Measurements from ENCODE around the gene RTL3. TPM values are rescaled to one million over a fixed set of nuclear protein-coding genes. Genes with fewer than 3 reads are reported as not detected.
"Not testable (repeated sequence)": the region's sequence is repeated elsewhere in the genome, so short reads cannot be mapped to it uniquely, and the experiment has no call there.

RTL3 gene
- total RNA-seq (ENCODE audit: insufficient read depth, low replicate concordance), result 0.24 TPM

- DNase-seq (ENCODE audit: low spot score), result no peak
Observed at GRCh38 chrX:78658845-78659744, at the start of gene RTL3. Gene RTL3 (minus strand): TSS chrX:78659328. CDS start chrX:78658420, 908 bp downstream.

GRCh38 chrX:78708816-78709215, 49.7 kb upstream of the RTL3 start:
- DNase-seq (ENCODE audit: low spot score), result no peak

GRCh38 chrX:78708262-78708661, 49.1 kb upstream of the RTL3 start:
- no peak for DNase-seq (ENCODE audit: low spot score)

- no peak for DNase-seq (ENCODE audit: low spot score)
Observed at GRCh38 chrX:78706071-78706470, 46.9 kb upstream of the RTL3 start.

GRCh38 chrX:78693536-78693935, 34.4 kb upstream of the RTL3 start:
- no peak for DNase-seq (ENCODE audit: low spot score)

DNA sequence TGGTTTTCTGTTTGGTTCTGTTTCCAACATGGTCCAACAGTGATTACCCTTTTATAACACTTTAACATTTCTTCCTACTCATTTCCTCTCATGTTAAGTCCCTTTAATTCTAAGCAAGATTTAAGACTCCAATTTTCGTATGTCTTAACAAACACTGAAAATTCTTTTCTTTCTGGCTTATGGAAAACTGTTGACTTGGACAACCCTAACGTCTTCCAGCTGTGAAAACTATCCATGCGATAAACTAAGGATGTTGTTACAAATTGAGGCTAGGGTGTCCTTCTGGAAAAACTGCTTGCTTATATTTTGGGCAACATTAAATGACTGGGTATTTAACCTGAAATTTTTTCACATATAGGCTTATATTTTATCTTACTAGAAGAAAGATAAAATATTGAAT, 33.9 kb upstream of the RTL3 start:
- no peak for DNase-seq (ENCODE audit: low spot score)

GRCh38 chrX:78687586-78687985, 28.5 kb upstream of the RTL3 start:
- DNase-seq (ENCODE audit: low spot score), result no peak

GRCh38 chrX:78673246-78673645, 14.1 kb upstream of the RTL3 start:
- no peak for DNase-seq (ENCODE audit: low spot score)

DNA sequence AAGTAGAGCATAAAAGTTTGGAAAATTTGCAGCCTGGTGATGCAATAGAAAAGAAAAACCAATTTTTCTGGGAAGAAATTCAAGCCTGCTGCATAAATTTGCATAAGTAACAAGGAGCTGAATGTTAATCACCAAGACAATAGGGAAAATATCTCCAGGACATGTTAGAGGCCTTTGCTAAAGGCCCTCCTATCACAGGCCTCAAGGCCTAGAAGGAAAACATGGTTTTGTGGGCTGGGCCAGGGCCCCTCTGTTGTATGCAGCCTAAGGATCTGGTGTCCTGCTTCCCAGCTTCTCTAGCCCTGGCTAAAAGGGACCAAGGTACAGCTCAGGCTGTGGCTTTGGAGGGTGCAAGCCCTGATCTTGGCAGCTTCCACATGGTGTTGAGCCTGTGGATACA, 6.2 kb upstream of the RTL3 start:
- DNase-seq (ENCODE audit: low spot score), result no peak

DNA sequence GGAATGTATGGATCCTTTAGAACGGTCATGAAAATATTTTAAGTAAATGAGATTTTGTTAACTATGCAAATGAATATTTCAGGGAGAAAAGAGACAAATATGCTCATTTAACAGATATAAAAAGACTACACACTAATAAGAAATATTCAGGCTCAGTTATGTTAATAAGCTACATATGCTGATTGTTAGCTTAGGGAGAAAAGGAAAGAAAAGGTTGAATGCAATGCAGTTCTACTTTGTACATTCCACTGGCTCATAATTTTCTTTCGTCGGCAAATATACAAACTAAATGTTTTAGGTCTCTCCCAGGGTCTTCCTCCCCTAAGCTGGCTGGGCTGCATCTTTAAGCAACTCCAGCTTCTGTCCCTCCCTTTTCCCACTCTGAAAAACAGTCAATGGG, 2.7 kb upstream of the RTL3 start:
- no peak for DNase-seq (ENCODE audit: low spot score)

DNA sequence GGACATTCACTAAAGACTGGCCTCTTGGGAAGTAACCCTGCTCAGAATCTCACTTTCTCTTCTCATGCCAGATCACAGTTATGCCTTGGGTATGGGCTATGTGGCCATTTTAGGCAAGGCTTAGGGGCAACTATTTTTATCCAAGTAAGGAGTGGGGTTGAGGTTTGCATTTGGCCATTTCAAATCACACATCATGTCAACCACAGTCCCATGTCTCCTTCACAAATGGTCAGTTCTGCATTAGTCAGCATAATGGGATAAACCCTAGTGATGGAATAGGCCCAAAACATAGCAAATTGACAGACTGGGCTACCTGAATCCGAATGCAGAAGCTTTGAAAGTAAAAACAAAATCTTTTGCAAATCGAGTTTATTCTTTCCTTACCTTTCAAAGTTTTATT, 827 bp upstream of the RTL3 start:
- no peak for DNase-seq (ENCODE audit: low spot score)

DNA sequence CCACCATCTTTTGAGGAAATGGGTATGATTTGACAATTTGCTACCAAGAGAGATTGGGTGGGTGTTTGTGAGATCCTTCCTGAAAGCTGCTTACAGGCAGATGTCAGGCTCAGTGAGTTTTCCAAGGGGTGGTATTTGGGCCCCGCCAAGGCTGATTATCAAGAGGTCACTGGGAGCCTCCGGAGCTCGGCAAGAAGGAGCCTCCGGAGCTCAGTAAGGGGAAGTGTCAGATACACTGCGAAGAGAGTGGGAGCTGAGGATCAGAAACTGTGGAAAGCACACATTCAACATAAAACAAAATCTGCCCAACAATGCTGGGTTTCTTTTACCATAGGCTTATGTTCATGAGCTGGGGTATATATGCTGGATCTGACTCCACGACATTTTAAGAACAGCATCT, 714 bp downstream of the RTL3 start:
- no peak for DNase-seq (ENCODE audit: low spot score)

DNA sequence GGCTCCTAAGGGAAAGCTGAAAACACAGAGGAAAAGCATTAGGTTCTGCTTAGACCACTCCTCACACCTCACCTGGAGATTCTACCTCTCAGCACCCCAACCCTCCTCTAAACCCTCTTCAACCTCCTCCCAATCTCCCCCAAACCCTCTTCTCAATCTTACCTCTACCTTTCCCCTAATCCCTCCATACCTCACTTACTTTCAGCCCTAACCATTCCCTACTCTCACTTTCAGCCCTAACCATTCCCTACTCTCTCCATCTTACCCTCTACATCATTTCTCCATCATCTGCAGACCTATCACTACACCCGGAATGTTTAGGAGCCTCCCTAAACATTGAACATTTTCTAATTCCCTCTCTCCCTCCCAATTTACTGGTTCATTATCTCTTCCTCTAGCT, 3.5 kb downstream of the RTL3 start:
- DNase-seq (ENCODE audit: low spot score), result no peak

DNA sequence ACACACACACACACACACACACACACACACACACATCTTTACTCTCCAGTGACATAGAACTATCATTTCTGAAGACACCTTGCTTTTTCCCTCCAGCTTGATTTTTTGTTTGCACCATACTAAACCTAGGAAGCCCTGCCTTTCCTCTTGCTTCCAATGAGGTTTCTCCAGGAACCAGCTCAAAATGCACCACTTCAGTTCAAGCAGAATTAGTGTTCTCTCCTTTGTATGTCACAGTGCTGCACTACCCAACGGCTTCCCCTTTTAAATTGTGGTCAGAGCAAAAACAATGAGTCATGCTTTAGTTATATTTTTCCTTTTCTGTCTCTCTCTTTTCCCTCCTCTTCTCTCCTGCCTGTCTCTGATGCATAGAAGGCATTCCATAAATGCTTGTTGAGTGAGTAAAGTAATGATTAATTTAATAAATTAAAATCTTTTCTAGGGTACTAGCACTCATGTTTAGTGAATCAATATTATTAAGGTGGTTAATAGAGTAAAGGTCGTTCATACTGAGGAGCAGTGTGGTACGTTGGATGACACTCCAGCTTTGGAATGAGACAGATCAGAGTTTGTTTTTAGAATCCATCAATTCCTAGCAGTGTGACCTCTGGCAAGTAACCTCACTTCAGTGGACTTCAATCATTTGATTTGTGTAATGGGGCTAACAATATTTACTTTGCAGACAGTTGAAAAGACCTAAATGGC, 5.9 kb downstream of the RTL3 start:
- peak; percentile 32 for DNase-seq (ENCODE audit: low spot score)

GRCh38 chrX:78650906-78651437, 8.2 kb downstream of the RTL3 start:
- no peak for DNase-seq (ENCODE audit: low spot score)

- no peak for DNase-seq (ENCODE audit: low spot score)
Observed at GRCh38 chrX:78643874-78644273, 15.3 kb downstream of the RTL3 start.

DNA sequence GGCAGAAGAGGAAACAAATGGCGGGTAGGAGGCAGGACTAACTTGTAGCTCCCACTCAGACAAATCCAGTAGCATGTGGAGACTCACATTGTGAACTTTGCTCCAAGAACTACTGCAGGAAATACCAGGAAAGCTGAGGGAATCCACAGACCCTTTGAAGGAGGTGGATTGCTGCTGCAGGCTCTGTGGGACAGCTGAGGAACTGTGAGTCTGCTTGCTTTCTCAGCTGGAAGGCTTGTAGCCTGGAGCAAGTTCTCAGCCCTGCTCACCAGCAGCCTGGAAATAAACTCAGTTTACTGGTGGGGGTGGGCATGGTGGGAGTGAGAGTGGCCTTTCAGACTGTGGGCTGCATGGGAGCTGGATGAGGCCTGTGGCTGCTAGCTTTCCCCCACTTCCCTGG, 16.0 kb downstream of the RTL3 start:
- no peak for DNase-seq (ENCODE audit: low spot score)

DNA sequence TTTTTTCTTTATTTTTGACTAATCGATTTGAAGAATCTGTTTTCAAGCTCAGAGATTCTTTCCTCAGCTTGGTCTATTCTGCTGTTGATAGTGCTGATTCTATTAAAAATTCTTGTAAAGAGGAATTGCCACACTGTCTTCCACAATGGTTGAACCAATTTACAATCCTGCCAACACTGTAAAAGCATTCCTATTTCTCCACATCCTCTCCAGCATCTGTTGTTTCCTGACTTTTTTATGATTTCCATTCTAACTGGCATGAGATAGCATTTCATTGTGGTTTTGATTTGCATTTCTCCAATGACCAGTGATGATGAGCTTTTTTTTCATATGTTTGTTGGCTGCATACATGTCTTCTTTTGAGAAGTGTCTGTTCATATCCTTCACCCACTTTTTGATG, 23.0 kb downstream of the RTL3 start:
- not testable (repeated sequence) for DNase-seq (ENCODE audit: low spot score)

GRCh38 chrX:78624962-78625909, 33.9 kb downstream of the RTL3 start:
- DNase-seq (ENCODE audit: low spot score), result no peak

DNA sequence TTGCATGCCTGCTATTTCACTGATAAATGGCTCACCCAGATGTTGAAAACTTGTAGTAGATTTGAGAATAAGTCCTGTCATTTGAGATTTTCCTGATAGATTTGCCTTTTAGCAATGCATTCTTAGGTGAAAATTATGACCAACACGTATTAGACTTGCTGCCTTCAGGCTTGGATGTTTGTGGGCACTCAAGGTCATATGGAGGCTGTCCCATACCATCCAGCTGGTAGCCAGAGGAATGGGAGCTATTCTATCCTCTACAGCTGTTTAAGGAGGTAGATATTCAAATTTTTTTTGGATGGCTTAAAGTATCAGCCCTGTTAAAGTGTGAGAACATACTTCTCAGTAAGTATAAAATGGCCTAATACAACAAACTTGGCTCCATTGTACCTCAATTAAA, 34.7 kb downstream of the RTL3 start:
- no peak for DNase-seq (ENCODE audit: low spot score)

DNA sequence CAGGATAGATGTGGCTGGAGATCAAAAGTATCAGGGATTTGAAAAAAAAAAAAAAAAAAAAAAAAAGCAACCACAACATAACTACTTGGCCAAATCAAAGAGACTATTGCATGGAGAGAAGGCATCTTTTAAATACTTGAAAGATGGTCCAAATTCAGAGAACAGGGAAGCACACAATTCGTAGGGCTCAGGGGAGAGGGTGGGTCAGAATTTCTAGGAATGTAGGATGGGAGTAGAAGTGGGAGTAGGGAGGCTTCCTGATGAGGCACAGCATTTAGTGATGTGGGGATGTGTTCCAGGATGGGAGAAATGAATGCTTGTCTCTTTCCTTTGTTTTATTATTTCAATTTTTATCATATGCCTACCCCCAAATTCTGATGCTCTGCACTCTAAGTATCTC, 36.3 kb downstream of the RTL3 start:
- no peak for DNase-seq (ENCODE audit: low spot score)

- DNase-seq (ENCODE audit: low spot score), result peak; percentile 1
Observed at GRCh38 chrX:78619834-78620233, 39.3 kb downstream of the RTL3 start.
